Psoas muscle (tissue), 8 donors: ENCODE measurements around the gene CYYR1. TPM values are rescaled to one million over a fixed set of nuclear protein-coding genes. Genes with fewer than 3 reads are reported as not detected.

Experiments
- ATAC-seq, 4 donors: fragments of 200-7000 bp; cut with Tn5 transposase; one replicate each; pipeline ENCODE4 v1.9.1; 2020; ENCODE audit warnings: moderate library complexity in 3 of 4, mild to moderate bottlenecking in 2 of 4
- DNase-seq, 2 donors: peaks; one replicate each; pipeline ENCODE4 v3.0.0-alpha.2; 2020
- H3K27ac ChIP-seq: fragments of 200-600 bp; one replicate; pipeline ENCODE4 v1.8.0; 2022
- H3K27me3 ChIP-seq, 3 donors: fragments of 200-600 bp in 1 of 3; one replicate each; pipeline versions ENCODE4 v1.6.1 to v1.8.0; 2013 to 2022; ENCODE audit warnings: low read length in 2 of 3, mild to moderate bottlenecking in 2 of 3, moderate library complexity in 1 of 3; ENCODE audit not compliant: insufficient read depth in 3 of 3
- H3K36me3 ChIP-seq, 2 donors: fragments of 200-600 bp in 1 of 2; one replicate each; pipeline versions ENCODE4 v1.6.1 to v1.8.0; 2013 to 2022; ENCODE audit warnings: low read depth in 1 of 2, mild to moderate bottlenecking in 1 of 2, moderate library complexity in 1 of 2; ENCODE audit not compliant: insufficient read depth in 1 of 2
- H3K4me1 ChIP-seq: fragments of 200-600 bp; one replicate; pipeline ENCODE4 v1.8.0; 2022
- H3K4me3 ChIP-seq: fragments of 200-600 bp; one replicate; pipeline ENCODE4 v1.8.0; 2022; ENCODE audit warnings: mild to moderate bottlenecking
- H3K9me3 ChIP-seq: fragments of 200-600 bp; one replicate; pipeline ENCODE4 v1.8.0; 2022
- WGBS, 3 donors: extraction: QIAGEN DNeasy Blood & Tissue Kit; methylation state at CpG; one replicate each; pipeline versions ENCODE4 v1.1.6 to v1.1.7; 2013; 5-methylcytosine and 5-hydroxymethylcytosine counted together
- intact Hi-C, 2 donors: fragments of 100-400 bp; cut with DNase I; formaldehyde crosslinking; loops; one replicate each; pipeline versions ENCODE4 v1.11.0 to v1.14.2; 2022
- polyA plus RNA-seq, 3 donors: library from polyadenylated mRNA; stranded (reverse); fragments of 200-250 nt; gene quantifications; one replicate each; pipeline ENCODE4 v1.2.3, GENCODE V29; 2013
- total RNA-seq, 4 donors: library from RNA; stranded (reverse); fragmentation: NEBNext Ultra II Directional in 2 of 4; extraction: Animal tissue kit (Norgen Biotek cat#: 25700) in 2 of 4; gene quantifications; one replicate each; pipeline versions ENCODE4 v1.2.1 to v1.2.4, GENCODE V29; 2021 to 2023
- TF ChIP-seq, protein P1 (sequence below): fragments of 200-600 bp; IDR thresholded peaks from one replicate; pipeline ENCODE4 v1.8.0; 2022; ENCODE audit warnings: antibody characterized with exemption
- donor health status: healthy with polysubstance abuse.
- donor health status: DM: no; HTN: no; CAD: no; lungs with moderate emphysema.
- donor health status: Bipolar disorder and iron deficiency.
- donor health status: healthy.
- donor health status: DM: yes; HTN: yes; CAD: no.
- donor health status: DM: no; HTN: no; CAD: no.
- donor health status: DM: no; HTN: no; CAD: no.
- donor health status: DM: yes; HTN: yes; CAD: no.

CYYR1 gene
- total and polyA plus RNA-seq, 7 donors = 7.1 to 20.4 (median 8.5) TPM

DNA sequence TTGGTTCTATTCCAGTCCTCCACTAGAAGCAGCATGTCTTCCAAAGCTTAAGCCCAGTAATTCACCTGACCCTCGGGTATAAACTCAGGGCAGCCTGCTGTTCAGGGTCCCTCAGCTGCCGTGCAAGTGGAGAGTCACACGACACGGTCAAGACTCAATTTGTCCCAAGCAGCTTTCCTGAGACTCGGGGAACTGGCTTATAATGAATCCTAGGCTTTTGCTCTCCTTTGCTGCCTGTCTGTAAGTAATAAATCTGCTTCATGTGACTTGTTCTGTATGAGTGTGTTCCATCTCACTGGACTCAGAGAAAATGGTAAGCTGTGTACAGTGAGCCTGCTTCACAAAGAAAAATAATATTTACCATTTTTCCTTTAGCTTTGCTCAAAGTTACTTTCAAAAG lies 119.8 kb downstream of the CYYR1 start:
- Histone ChIP-seq H3K4me1 (no peaks in the 10 kb centered on the region), H3K27me3 (no peaks in the 10 kb centered on the region), H3K36me3 (no peaks in the 10 kb centered on the region), H3K4me3 (no peak overlapping the region), H3K9me3 (no peaks in the 10 kb centered on the region), H3K27ac (no peak overlapping the region)
- 27 to 37% (median 32%) methylated on average over 5 of the region's 5 CpGs for WGBS, 3 donors
- TF ChIP-seq, protein P1, sequence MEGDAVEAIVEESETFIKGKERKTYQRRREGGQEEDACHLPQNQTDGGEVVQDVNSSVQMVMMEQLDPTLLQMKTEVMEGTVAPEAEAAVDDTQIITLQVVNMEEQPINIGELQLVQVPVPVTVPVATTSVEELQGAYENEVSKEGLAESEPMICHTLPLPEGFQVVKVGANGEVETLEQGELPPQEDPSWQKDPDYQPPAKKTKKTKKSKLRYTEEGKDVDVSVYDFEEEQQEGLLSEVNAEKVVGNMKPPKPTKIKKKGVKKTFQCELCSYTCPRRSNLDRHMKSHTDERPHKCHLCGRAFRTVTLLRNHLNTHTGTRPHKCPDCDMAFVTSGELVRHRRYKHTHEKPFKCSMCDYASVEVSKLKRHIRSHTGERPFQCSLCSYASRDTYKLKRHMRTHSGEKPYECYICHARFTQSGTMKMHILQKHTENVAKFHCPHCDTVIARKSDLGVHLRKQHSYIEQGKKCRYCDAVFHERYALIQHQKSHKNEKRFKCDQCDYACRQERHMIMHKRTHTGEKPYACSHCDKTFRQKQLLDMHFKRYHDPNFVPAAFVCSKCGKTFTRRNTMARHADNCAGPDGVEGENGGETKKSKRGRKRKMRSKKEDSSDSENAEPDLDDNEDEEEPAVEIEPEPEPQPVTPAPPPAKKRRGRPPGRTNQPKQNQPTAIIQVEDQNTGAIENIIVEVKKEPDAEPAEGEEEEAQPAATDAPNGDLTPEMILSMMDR = no peak
- DNase-seq (no peak), ATAC-seq (no peak)
- intact Hi-C loops = no loop called here

DNA sequence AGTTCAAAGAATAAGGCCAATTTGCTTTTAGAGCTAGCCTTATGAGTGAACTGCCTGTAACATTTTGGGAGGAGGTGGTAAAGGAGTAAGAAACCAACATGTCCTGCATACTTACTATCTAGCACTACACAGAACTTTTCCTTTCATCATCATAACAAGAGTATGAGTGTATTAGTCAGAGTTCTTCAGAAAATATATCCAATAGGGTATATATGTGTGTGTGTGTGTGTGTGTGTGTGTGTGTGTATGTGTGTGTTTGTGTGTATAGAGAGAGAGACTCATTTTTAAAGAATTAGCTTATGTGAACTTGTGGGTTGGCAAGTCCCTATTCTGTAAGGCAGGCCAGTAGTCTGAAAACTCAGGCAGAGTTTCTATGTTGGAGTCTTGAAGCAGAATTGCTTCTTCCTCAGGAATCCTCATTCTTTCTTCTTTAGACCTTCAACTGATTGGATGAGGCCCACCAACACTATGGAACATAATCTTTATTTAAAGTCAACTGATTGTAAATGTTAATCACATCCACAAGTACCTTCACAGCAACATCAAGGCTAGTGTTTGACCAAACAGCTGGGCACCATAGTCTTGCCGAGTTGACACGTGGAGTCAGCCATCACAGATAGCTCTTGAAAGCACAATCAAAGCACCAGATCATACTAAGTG lies 121.9 kb downstream of the CYYR1 start:
- ATAC-seq = no peak
- no peak for DNase-seq
- 90 to 93% (median 91%) methylated on average over 2 of the region's 2 CpGs for WGBS, 3 donors
- Histone ChIP-seq H3K27ac (no peak overlapping the region), H3K4me3 (no peak overlapping the region), H3K27me3 (no peaks in the 10 kb centered on the region), H3K9me3 (no peaks in the 10 kb centered on the region), H3K36me3 (no peaks in the 10 kb centered on the region), H3K4me1 (no peaks in the 10 kb centered on the region)
- TF ChIP-seq, protein P1 = no peak
- intact Hi-C loops = no loop called here

DNA sequence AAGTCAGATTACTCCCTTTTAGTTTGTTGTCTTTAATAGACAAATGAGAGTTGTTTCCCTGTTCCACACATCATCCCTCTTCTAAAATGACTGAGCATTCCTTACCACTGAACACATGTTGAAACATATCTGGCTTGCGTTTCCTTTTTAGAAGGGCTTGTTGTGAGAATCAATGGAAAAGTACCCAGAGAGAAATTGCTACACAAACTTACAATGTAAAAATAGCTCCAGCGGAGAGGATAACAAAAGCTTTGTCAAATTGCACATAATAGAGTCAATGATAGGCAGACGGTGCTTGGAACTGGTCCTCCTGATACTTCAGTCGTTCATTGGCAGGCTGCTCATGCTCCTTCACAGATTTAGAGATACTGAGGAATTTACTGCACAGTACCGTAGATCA lies 123.9 kb downstream of the CYYR1 start:
- intact Hi-C loops = no loop called here
- no peaks in the 10 kb centered on the region for H3K36me3 ChIP-seq
- no peaks in the 10 kb centered on the region for H3K27me3 ChIP-seq
- H3K27ac ChIP-seq = no peak overlapping the region
- H3K4me1 ChIP-seq = no peaks in the 10 kb centered on the region
- peak in 1 of 4 donors; percentile 27 for ATAC-seq
- no peak overlapping the region for H3K4me3 ChIP-seq
- H3K9me3 ChIP-seq = no peaks in the 10 kb centered on the region
- 35 to 46% (median 38%) methylated on average over 5 of the region's 5 CpGs for WGBS, 3 donors
- TF ChIP-seq, protein P1 = no peak
- DNase-seq = no peak

DNA sequence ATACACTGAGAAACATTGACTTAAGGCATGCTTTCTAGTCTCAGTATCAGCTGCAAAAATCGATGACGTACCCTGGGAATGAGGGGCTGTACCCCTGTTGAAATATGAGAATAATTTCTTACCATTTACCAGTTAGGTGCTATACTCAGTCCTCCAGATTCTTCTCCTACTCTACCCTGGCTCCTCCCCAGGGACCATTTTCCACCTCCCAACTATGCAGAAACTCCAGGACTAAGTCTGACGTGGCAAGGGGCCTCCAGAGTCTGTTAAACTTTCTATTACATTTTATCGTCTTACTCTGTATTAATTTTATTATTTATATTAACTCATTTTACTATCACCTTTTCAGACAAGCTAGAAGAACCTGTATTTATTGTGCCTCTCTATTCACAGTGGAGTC lies 124.3 kb downstream of the CYYR1 start:
- no peak for DNase-seq
- H3K9me3 ChIP-seq = no peaks in the 10 kb centered on the region
- WGBS, 3 donors = 75 to 88% (median 76%) methylated on average over 4 of the region's 4 CpGs
- intact Hi-C loops = no loop called here
- no peak overlapping the region for H3K4me3 ChIP-seq
- no peak for ATAC-seq
- no peaks in the 10 kb centered on the region for H3K36me3 ChIP-seq
- no peak overlapping the region for H3K27ac ChIP-seq
- TF ChIP-seq, protein P1 = no peak
- H3K4me1 ChIP-seq = no peaks in the 10 kb centered on the region
- H3K27me3 ChIP-seq = no peaks in the 10 kb centered on the region

DNA sequence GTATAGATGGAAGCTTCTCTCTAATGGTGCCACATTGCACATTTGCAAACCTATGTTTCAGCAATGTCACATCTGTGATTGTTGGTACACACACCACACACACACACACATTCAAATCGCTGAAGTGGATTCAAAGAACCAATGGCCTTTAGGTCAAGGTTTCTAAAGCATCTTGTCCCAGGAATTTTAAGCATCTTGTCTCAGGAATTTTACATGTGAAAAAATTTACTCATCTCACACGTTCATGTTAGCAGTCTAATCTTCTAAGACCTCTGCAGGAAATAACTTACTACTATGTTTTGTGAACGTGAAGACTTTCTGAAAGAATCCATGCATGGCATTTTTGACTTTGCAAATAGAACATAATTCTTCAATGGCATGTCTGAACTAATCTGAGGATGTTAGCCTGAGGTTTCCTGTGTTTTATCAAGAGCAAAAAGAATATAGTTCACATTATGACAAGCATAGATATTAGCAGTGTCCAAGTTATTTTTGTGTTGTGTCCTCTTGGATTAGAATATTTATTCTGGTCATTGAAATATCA lies 125.1 kb downstream of the CYYR1 start:
- intact Hi-C loops = no loop called here

More for the DNA sequence above, 125.1 kb downstream of the CYYR1 start:
- WGBS, 3 donors = 44 to 50% (median 49%) methylated on average over 3 of the region's 3 CpGs
- ATAC-seq = no peak
- Histone ChIP-seq H3K27me3 (no peaks in the 10 kb centered on the region), H3K36me3 (no peaks in the 10 kb centered on the region), H3K4me3 (no peak overlapping the region), H3K9me3 (no peaks in the 10 kb centered on the region), H3K4me1 (no peaks in the 10 kb centered on the region), H3K27ac (no peak overlapping the region)
- no peak for DNase-seq
- TF ChIP-seq, protein P1 = no peak
